Measurements from ENCODE around the gene DROSHA.

DNA sequence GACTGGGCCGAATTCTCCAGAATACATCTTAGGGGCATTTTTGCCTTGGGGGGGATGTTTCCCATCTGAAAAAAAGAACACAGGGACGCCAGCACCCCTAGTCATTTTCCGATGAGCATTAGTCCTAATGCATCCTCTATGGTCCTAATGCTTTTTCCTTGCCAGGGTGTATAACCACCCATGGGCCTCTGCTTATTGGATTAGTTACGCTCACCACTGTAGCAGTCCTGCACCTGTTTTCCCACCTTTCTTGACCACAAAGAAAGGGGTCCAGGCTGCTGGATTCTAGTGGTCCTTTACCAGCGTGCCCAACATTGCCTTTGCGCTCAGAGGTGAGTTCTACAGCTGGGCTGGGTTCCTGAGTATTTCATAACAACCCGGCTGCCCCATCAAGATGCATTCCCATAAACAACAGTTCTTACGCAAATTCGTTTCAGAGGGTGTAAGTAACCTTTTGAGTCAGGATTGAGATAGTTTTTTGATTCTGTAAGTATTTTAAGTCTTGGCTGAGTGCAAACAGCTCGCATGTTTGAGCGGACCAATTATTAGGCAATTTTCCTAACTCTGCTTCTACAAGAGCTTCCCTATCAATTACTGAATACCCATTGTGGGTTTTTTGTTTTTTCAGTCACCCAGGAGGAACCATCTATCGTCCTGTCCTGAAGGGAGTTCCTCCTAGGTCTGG, 135.1 kb downstream of the DROSHA start:
- TF ChIP-seq RAD21 (IDR thresholded peaks at IDR 0.05; ENCODE audit: low read depth) (no peak), ATF3 (IDR thresholded peaks at IDR 0.05) (no peak), POLR2A (IDR thresholded peaks at IDR 0.05; ENCODE audit: borderline replicate concordance, extremely low read depth, insufficient read depth, insufficient read length) (no peak), ELF1 (IDR thresholded peaks at IDR 0.05; ENCODE audit: borderline replicate concordance, low read depth) (no peak), POLR2AphosphoS5 (IDR thresholded peaks at IDR 0.05; ENCODE audit: low read depth, low read length) (no peak), JUND (IDR thresholded peaks at IDR 0.05) (no peak), CEBPB (IDR thresholded peaks at IDR 0.05; ENCODE audit: low read depth) (no peak), MAX (IDR thresholded peaks at IDR 0.05) (no peak)
- TF ChIP-seq, protein P1, sequence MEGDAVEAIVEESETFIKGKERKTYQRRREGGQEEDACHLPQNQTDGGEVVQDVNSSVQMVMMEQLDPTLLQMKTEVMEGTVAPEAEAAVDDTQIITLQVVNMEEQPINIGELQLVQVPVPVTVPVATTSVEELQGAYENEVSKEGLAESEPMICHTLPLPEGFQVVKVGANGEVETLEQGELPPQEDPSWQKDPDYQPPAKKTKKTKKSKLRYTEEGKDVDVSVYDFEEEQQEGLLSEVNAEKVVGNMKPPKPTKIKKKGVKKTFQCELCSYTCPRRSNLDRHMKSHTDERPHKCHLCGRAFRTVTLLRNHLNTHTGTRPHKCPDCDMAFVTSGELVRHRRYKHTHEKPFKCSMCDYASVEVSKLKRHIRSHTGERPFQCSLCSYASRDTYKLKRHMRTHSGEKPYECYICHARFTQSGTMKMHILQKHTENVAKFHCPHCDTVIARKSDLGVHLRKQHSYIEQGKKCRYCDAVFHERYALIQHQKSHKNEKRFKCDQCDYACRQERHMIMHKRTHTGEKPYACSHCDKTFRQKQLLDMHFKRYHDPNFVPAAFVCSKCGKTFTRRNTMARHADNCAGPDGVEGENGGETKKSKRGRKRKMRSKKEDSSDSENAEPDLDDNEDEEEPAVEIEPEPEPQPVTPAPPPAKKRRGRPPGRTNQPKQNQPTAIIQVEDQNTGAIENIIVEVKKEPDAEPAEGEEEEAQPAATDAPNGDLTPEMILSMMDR (IDR thresholded peaks at IDR 0.05 in 2 of 3, conservative IDR thresholded peaks at IDR 0.05 in 1 of 3; ENCODE audit: borderline replicate concordance in 1 of 3, insufficient read depth in 1 of 3, low read depth in 2 of 3, low read length in 2 of 3) = no peak
